HG03097 (cell line): ENCODE results near the gene CLDN3.
"Not testable (repeated sequence)": the region's sequence is repeated elsewhere in the genome, so short reads cannot be mapped to it uniquely, and the experiment has no call there.

Source experiments
- ATAC-seq: cut with Tn5 transposase; IDR thresholded peaks from one replicate; pipeline ENCODE4 v1.9.1; 2021; ENCODE audit not compliant: unreplicated experiment, low FRiP score

CLDN3 gene

GRCh38 chr7:73738220-73738611 lies 31.9 kb downstream of the CLDN3 start:
- ATAC-seq, result peak; percentile 4

- no peak for ATAC-seq
These were observed 32.4 kb downstream of the CLDN3 start for GRCh38 chr7:73737491-73738219.

GRCh38 chr7:73736885-73737284 lies 33.2 kb downstream of the CLDN3 start:
- ATAC-seq, result no peak

DNA sequence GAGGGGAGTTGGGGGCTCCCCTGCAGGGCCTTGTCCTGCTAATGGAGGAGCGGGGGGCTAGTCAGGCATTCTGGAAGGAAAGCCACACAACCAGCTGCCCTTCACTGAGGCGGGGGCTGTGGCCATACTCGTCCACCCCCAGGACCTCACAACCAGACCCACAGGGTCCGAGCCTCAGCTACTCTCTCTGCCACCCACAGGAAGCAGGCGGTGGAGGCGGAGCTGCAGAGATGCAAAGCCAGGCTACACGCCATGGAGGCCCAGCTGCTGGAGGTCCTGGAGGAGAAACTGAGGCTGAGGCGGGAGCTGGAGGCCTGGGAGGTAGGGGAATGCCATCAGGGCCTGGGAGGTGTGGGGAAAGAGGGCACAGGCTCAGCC lies 34.6 kb downstream of the CLDN3 start:
- no peak for ATAC-seq

- no peak for ATAC-seq
These were observed 35.2 kb downstream of the CLDN3 start for GRCh38 chr7:73734619-73735527.

GRCh38 chr7:73732397-73732796 lies 37.7 kb downstream of the CLDN3 start:
- no peak for ATAC-seq

- ATAC-seq, result no peak
These were observed 39.6 kb downstream of the CLDN3 start for GRCh38 chr7:73730485-73730884.

GRCh38 chr7:73728551-73728950 lies 41.5 kb downstream of the CLDN3 start:
- no peak for ATAC-seq

DNA sequence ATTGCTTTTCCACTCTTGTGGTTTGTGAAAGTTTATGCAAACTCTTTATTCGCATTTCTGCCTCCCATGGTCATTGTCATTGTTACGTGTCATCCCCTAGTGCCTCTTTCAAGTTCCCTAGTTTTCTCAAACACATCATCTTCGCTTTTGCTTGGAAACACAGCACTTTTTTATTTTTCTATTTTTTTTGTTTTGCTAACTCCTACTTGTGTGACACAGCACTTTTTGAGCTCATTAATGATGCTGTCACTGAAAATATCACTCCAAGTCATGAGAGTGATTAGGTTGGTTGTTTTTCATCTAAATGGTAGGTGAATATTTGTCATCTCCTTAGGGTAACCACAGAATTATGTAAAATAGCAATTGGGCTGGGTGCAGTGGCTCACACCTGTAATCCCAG lies 42.1 kb downstream of the CLDN3 start:
- ATAC-seq, result no peak

DNA sequence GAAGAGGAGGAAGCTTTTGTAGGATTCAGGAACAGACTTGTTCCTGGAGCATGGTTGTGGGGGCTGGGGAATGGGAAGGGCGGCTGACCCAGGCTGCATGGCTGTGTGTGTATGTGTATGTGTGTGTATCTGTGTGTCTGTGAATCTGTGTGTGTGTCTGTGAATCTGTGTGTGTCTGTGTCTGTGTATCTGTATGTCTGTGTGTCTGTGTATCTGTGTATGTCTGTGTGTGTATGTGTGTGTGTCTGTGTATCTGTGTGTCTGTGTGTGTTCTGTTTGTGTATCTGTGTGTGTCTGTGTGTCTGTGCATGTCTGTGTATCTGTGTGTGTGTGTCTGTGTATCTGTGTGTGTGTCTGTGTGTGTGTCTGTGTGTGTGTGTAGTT lies 44.0 kb downstream of the CLDN3 start:
- ATAC-seq, result peak; percentile 13

GRCh38 chr7:73723813-73724212 lies 46.3 kb downstream of the CLDN3 start:
- ATAC-seq, result no peak

GRCh38 chr7:73722785-73723184 lies 47.3 kb downstream of the CLDN3 start:
- ATAC-seq, result no peak

- ATAC-seq, result not testable (repeated sequence)
These were observed 47.9 kb downstream of the CLDN3 start for GRCh38 chr7:73722182-73722581.

GRCh38 chr7:73721377-73721817 lies 48.7 kb downstream of the CLDN3 start:
- no peak for ATAC-seq

DNA sequence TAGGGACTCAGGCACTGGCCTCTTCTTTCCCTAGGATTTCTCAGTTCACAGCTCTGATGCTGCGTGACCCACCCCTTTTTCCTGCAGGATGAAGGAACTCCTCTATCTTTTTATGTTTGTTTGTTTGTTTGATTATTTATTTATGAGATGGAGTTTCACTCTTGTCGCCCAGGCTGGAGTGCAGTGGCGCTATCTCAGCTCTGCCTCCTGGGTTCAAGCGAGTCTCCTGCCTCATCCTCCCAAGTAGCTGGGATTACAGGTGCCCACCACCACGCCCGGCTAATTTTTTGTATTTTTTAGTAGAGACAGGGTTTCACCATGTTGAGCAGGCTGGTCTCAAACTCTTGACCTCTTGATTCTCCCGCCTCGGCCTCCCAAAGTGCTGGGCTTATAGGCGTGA lies 49.6 kb downstream of the CLDN3 start:
- not testable (repeated sequence) for ATAC-seq

DNA sequence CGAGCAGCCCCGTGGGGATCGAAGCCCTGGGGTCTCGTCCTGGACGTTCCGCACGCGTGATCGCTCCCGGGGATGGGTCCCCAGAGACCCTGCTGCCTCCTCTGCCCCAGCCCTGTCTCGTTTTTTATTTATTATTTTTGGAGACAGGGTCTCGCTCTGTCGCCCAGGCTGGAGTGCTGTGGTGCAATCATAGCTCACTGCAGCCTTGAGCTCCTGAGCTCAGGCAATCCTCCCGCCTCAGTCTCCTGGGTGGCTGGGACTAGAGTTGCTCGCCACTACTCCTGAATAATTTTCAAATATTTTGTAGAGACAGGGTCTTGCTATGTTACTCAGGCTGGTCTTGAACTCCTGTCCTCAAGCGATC lies 50.3 kb downstream of the CLDN3 start:
- no peak for ATAC-seq
